IMR-90 (cell line): ENCODE measurements around the gene RYK. TPM values are rescaled to one million over a fixed set of nuclear protein-coding genes. Genes with fewer than 3 reads are reported as not detected.

ENCODE experiments used
- ATAC-seq: fragments of 200-7000 bp; cut with Tn5 transposase; 2 replicates; pipeline ENCODE4 v1.9.1; 2020; ENCODE audit warnings: low read depth, mild to moderate bottlenecking, moderate library complexity
- BruUV-seq: library from RNA; stranded (reverse); fragments of 400-500 nt; replicated peaks from 2 replicates; lab custom pipeline; 2021; lab: Mats Ljungman, UMichigan
- CTCF ChIA-PET: fragments of 300-600 bp; formaldehyde crosslinking; extraction: SDS; loops from one replicate; lab custom pipeline; 2021; ENCODE audit warnings: antibody characterized with exemption; lab: Yijun Ruan, JAX
- POLR2A ChIA-PET: fragments of 300-600 bp; sonication (Branson Sonifier 250); formaldehyde crosslinking; loops from one replicate; lab custom pipeline; 2022; ENCODE audit warnings: antibody characterized with exemption; ENCODE audit not compliant: unreplicated experiment; lab: Charles Lee
- DNase-seq: peaks from one replicate; pipeline ENCODE4 v3.0.0; 2013
- H2AFZ ChIP-seq: replicated peaks from 2 replicates; pipeline ENCODE3; 2013; ENCODE audit warnings: low read length, mild to moderate bottlenecking; ENCODE audit not compliant: poor library complexity
- H2AK5ac ChIP-seq: 2 replicates; pipeline ENCODE4 v1.6.1; 2013; ENCODE audit warnings: low read depth, low read length, inconsistent platforms
- H2AK9ac ChIP-seq: replicated peaks from 2 replicates; pipeline ENCODE3; 2013; ENCODE audit warnings: mild to moderate bottlenecking, low read depth, low read length, moderate library complexity; ENCODE audit not compliant: poor library complexity
- H2BK120ac ChIP-seq: 2 replicates; pipeline ENCODE4 v1.6.1; 2013; ENCODE audit warnings: low read depth, low read length, inconsistent platforms
- H2BK15ac ChIP-seq: 3 replicates; pipeline ENCODE4 v1.6.1; 2013; ENCODE audit warnings: low read depth, low read length, inconsistent platforms
- H2BK20ac ChIP-seq: 2 replicates; pipeline ENCODE4 v1.6.1; 2013; ENCODE audit warnings: low read depth, mild to moderate bottlenecking, inconsistent platforms, low read length, moderate library complexity
- H2BK5ac ChIP-seq: 2 replicates; pipeline ENCODE4 v1.6.1; 2013; ENCODE audit warnings: mild to moderate bottlenecking, low read depth, low read length, inconsistent platforms; ENCODE audit not compliant: poor library complexity, severe bottlenecking
- H3K14ac ChIP-seq: replicated peaks from 2 replicates; pipeline ENCODE4 v1.6.1; 2013; ENCODE audit warnings: low read depth, low read length, inconsistent platforms
- H3K18ac ChIP-seq: 2 replicates; pipeline ENCODE4 v1.6.1; 2013; ENCODE audit warnings: low read depth, low read length, control low read depth
- H3K23ac ChIP-seq: 2 replicates; pipeline ENCODE4 v1.6.1; 2013; ENCODE audit warnings: low read depth, low read length, inconsistent platforms
- H3K27ac ChIP-seq: 2 replicates; pipeline ENCODE4 v1.5.1; 2013; ENCODE audit warnings: mild to moderate bottlenecking, control low read depth, low read length; ENCODE audit not compliant: insufficient read depth
- H3K27me3 ChIP-seq: 2 replicates; pipeline ENCODE4 v1.6.1; 2013; ENCODE audit warnings: low read length; ENCODE audit not compliant: control insufficient read depth, insufficient read depth
- H3K36me3 ChIP-seq: 2 replicates; pipeline ENCODE4 v1.6.1; 2013; ENCODE audit warnings: low read length, mixed read lengths; ENCODE audit not compliant: control insufficient read depth, insufficient read depth
- H3K4ac ChIP-seq: 2 replicates; pipeline ENCODE4 v1.6.1; 2013; ENCODE audit warnings: low read depth, low read length, inconsistent platforms
- H3K4me1 ChIP-seq: 2 replicates; pipeline ENCODE4 v1.6.1; 2013; ENCODE audit warnings: low read length, mixed read lengths; ENCODE audit not compliant: control insufficient read depth, insufficient read depth
- H3K4me2 ChIP-seq: 2 replicates; pipeline ENCODE4 v1.6.1; 2013; ENCODE audit warnings: low read depth, mild to moderate bottlenecking, control low read depth, low read length, moderate library complexity
- H3K4me3 ChIP-seq: 2 replicates; pipeline ENCODE4 v1.5.1; 2013; ENCODE audit warnings: low read depth, mild to moderate bottlenecking, control low read depth, low read length, moderate library complexity; ENCODE audit not compliant: insufficient read depth
- H3K56ac ChIP-seq: 2 replicates; pipeline ENCODE4 v1.6.1; 2013; ENCODE audit warnings: low read length, inconsistent platforms; ENCODE audit not compliant: insufficient read depth; ENCODE audit errors: extremely low read depth
- H3K79me1 ChIP-seq, 2 experiments: 2 replicates each; pipeline ENCODE4 v1.6.1; 2013; ENCODE audit warnings: low read length in 2 of 2, inconsistent platforms in 1 of 2, low read depth in 1 of 2
- H3K9ac ChIP-seq: 2 replicates; pipeline ENCODE4 v1.6.1; 2013; ENCODE audit warnings: low read depth, low read length, control low read depth
- H3K9me1 ChIP-seq: 2 replicates; pipeline ENCODE4 v1.6.1; 2013; ENCODE audit warnings: low read length, inconsistent platforms; ENCODE audit not compliant: insufficient read depth
- H3K9me3 ChIP-seq: 2 replicates; pipeline ENCODE4 v1.6.1; 2013; ENCODE audit warnings: low read length; ENCODE audit not compliant: control insufficient read depth, insufficient read depth
- H4K20me1 ChIP-seq: 2 replicates; pipeline ENCODE4 v1.6.1; 2013; ENCODE audit warnings: low read length, inconsistent platforms; ENCODE audit not compliant: insufficient read depth
- H4K5ac ChIP-seq: 2 replicates; pipeline ENCODE4 v1.6.1; 2013; ENCODE audit warnings: mild to moderate bottlenecking, low read depth, low read length, control low read depth
- H4K8ac ChIP-seq, 2 experiments: 2 replicates each; pipeline ENCODE4 v1.6.1; 2013; ENCODE audit warnings: low read depth in 2 of 2, low read length in 2 of 2, control low read depth in 1 of 2, inconsistent platforms in 1 of 2
- H4K91ac ChIP-seq: 2 replicates; pipeline ENCODE4 v1.6.1; 2013; ENCODE audit warnings: low read depth, low read length, inconsistent platforms; ENCODE audit not compliant: insufficient read depth
- BHLHE40 ChIP-seq: fragments of 150-350 bp; IDR thresholded peaks from 2 replicates; pipeline ENCODE4 v1.6.1; 2016; ENCODE audit warnings: mild to moderate bottlenecking, low read depth, low read length
- CEBPB ChIP-seq: IDR thresholded peaks from 2 replicates; pipeline ENCODE4 v1.6.1; 2012; ENCODE audit warnings: low read depth, low read length, improper control_type of control experiment
- CHD1 ChIP-seq: IDR thresholded peaks from 2 replicates; pipeline ENCODE4 v1.6.1; 2012; ENCODE audit warnings: low read depth, low read length, improper control_type of control experiment
- CTCF ChIP-seq: conservative IDR thresholded peaks from 2 replicates; pipeline ENCODE4 v1.5.1; 2012; ENCODE audit warnings: mild to moderate bottlenecking, low read depth, low read length, improper control_type of control experiment
- FOS ChIP-seq: fragments of 150-350 bp; IDR thresholded peaks from 2 replicates; pipeline ENCODE4 v1.6.1; 2016; ENCODE audit warnings: low read depth, low read length
- MAFK ChIP-seq: IDR thresholded peaks from 2 replicates; pipeline ENCODE4 v1.6.1; 2012; ENCODE audit warnings: low read depth, low read length, improper control_type of control experiment
- MAZ ChIP-seq: IDR thresholded peaks from 2 replicates; pipeline ENCODE4 v1.6.1; 2012; ENCODE audit warnings: low read depth, mild to moderate bottlenecking, low read length, improper control_type of control experiment, moderate library complexity, borderline replicate concordance
- MXI1 ChIP-seq: IDR thresholded peaks from 2 replicates; pipeline ENCODE4 v1.6.1; 2012; ENCODE audit warnings: low read depth, mild to moderate bottlenecking, low read length, moderate library complexity, borderline replicate concordance
- NFE2L2 ChIP-seq: fragments of 150-350 bp; IDR thresholded peaks from 2 replicates; pipeline ENCODE4 v1.6.1; 2016; ENCODE audit warnings: low read depth, mild to moderate bottlenecking, low read length
- POLR2A ChIP-seq: IDR thresholded peaks from 2 replicates; pipeline ENCODE4 v1.6.1; 2012; ENCODE audit warnings: mild to moderate bottlenecking, low read depth, low read length
- RAD21 ChIP-seq: IDR thresholded peaks from 2 replicates; pipeline ENCODE4 v1.6.1; 2012; ENCODE audit warnings: low read length, improper control_type of control experiment
- RCOR1 ChIP-seq: IDR thresholded peaks from 2 replicates; pipeline ENCODE4 v1.6.1; 2012; ENCODE audit warnings: mild to moderate bottlenecking, low read length, improper control_type of control experiment; ENCODE audit not compliant: insufficient replicate concordance
- RFX5 ChIP-seq: IDR thresholded peaks from 2 replicates; pipeline ENCODE4 v1.8.0; 2012; ENCODE audit warnings: low read depth, mild to moderate bottlenecking, low read length, moderate library complexity
- SMC3 ChIP-seq: fragments of 150-350 bp; IDR thresholded peaks from 2 replicates; pipeline ENCODE4 v1.6.1; 2016; ENCODE audit warnings: low read depth, mild to moderate bottlenecking, antibody characterized with exemption, low read length, moderate library complexity
- USF2 ChIP-seq: fragments of 150-350 bp; IDR thresholded peaks from 2 replicates; pipeline ENCODE4 v1.6.1; 2017; ENCODE audit warnings: mild to moderate bottlenecking, antibody characterized with exemption, low read length, low read depth
- dilution Hi-C: fragments of 300-500 bp; cut with HindIII; formaldehyde crosslinking; loops from one replicate; pipeline ENCODE4 v1.14.3; 2018; ENCODE audit warnings: low sequenced_read_pairs; ENCODE audit not compliant: unreplicated experiment
- in situ Hi-C: fragments of 300-500 bp; cut with MboI; formaldehyde crosslinking; loops from 3 replicates; pipeline ENCODE4 v1.14.3; 2019; ENCODE audit warnings: low sequenced_read_pairs, inconsistent platforms, mixed read lengths
- intact Hi-C: fragments of 100-400 bp; cut with micrococcal nuclease; formaldehyde crosslinking; loops from 2 replicates; pipeline ENCODE4 v1.10.0; 2022
- polyA plus RNA-seq, 3 experiments: library from polyadenylated mRNA; depleted of rRNA; stranded (reverse); fragments of >200 nt; gene quantifications; 2 replicates each; pipeline ENCODE4 v1.2.3, GENCODE V29; 2012; ENCODE audit warnings: low replicate concordance in 1 of 3
- total RNA-seq: library from RNA; depleted of rRNA; stranded (reverse); fragments of >200 nt; gene quantifications from 2 replicates; pipeline ENCODE4 v1.2.3, GENCODE V29; 2012
- TF ChIP-seq, protein P1 (sequence below): fragments of 150-350 bp; IDR thresholded peaks from 2 replicates; pipeline ENCODE4 v1.6.1; 2016; ENCODE audit warnings: low read depth, mild to moderate bottlenecking, low read length, moderate library complexity, borderline replicate concordance

The RYK gene
- total and polyA plus RNA-seq, 2 of the 4 experiments (the other 2 are of a cell fraction): 42.4 to 106 TPM

DNA sequence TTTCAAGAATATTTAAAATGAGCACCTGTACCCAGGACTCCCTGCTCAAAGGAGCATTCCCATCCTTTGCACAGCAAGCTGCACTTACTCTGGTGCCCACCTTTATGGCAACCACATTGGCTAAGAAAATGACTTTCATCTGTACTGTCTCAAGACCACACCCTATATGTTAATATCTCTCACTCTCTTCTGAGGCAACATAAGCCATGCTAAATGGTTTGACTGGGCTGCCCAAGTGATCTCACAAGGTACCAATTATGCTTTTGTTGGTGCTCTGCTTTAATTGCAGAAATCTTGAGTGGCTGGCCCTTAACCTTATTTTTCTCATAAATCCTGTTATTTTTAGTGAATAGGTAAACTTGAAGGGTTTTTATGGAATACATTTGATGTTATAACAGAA is 17.7 kb downstream of the RYK start:
- H3K4me2 ChIP-seq: no peak overlapping the region
- no peak overlapping the region for H2BK120ac ChIP-seq
- ATAC-seq (no peak), DNase-seq (no peak)
- no peak overlapping the region for H2AK9ac ChIP-seq
- H3K23ac ChIP-seq: no peak overlapping the region
- peaks cover 22 to 59% of the 10 kb centered on the region in 2 experiments for H3K79me1 ChIP-seq
- H4K8ac ChIP-seq: no peak overlapping the region
- H2BK15ac ChIP-seq: no peak overlapping the region
- H2AFZ ChIP-seq: no peak overlapping the region
- H4K20me1 ChIP-seq: peaks cover 61% of the 10 kb centered on the region
- no peak overlapping the region for H3K56ac ChIP-seq
- no peak overlapping the region for H3K27ac ChIP-seq
- H3K18ac ChIP-seq: no peak overlapping the region
- H3K4me3 ChIP-seq: no peak overlapping the region
- CTCF ChIA-PET: no interaction called here
- dilution Hi-C loops (no loop called here), intact Hi-C loops (no loop called here), in situ Hi-C loops (no loop called here)
- H3K9ac ChIP-seq: no peak overlapping the region
- H3K14ac ChIP-seq: no peak overlapping the region
- no peak overlapping the region for H2BK20ac ChIP-seq
- peaks cover 6% of the 10 kb centered on the region for H3K9me1 ChIP-seq
- H3K4me1 ChIP-seq: peaks cover 9% of the 10 kb centered on the region
- H4K91ac ChIP-seq: no peak overlapping the region
- peak overlapping the region; percentile 3; the same call in 1 of the 2 replicates for H2AK5ac ChIP-seq
- POLR2A ChIA-PET: no interaction called here
- no peak overlapping the region for H2BK5ac ChIP-seq
- no peaks in the 10 kb centered on the region for H3K27me3 ChIP-seq
- no peaks in the 10 kb centered on the region for H3K36me3 ChIP-seq
- no peak for TF ChIP-seq SMC3
- TF ChIP-seq, protein P1, sequence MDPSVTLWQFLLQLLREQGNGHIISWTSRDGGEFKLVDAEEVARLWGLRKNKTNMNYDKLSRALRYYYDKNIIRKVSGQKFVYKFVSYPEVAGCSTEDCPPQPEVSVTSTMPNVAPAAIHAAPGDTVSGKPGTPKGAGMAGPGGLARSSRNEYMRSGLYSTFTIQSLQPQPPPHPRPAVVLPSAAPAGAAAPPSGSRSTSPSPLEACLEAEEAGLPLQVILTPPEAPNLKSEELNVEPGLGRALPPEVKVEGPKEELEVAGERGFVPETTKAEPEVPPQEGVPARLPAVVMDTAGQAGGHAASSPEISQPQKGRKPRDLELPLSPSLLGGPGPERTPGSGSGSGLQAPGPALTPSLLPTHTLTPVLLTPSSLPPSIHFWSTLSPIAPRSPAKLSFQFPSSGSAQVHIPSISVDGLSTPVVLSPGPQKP: no peak
- no peak for TF ChIP-seq RFX5
- TF ChIP-seq CHD1: no peak
- TF ChIP-seq FOS: no peak
- no peak for TF ChIP-seq CEBPB
- TF ChIP-seq POLR2A: no peak
- TF ChIP-seq BHLHE40: no peak
- no peak for TF ChIP-seq RAD21
- TF ChIP-seq NFE2L2: no peak
- no peak for TF ChIP-seq USF2
- TF ChIP-seq RCOR1: no peak
- TF ChIP-seq MAFK: no peak
- no peak for TF ChIP-seq MXI1
- no peak for TF ChIP-seq MAZ
- no peak for TF ChIP-seq CTCF
- H3K9me3 ChIP-seq: no peaks in the 10 kb centered on the region
- no TSS peak for BruUV-seq
- no peak overlapping the region for H3K4ac ChIP-seq
- H4K5ac ChIP-seq: no peak overlapping the region
